ENCODE measurements around the gene ASCC3.
A peak's percentile ranks its signal among the peaks of the same experiment; 100 is the strongest.
"Not testable (repeated sequence)": the region's sequence is repeated elsewhere in the genome, so short reads cannot be mapped to it uniquely, and the experiment has no call there.

ASCC3 gene

GRCh38 chr6:100803264-100804045 lies 77.7 kb downstream of the ASCC3 start:
- DNase-seq, result peak in 1 of 3 donors; percentile 9

GRCh38 chr6:100801036-100801435 lies 80.1 kb downstream of the ASCC3 start:
- no peak for DNase-seq

GRCh38 chr6:100796049-100796823 lies 84.9 kb downstream of the ASCC3 start:
- no peak for DNase-seq

- no peak for DNase-seq
Observed at GRCh38 chr6:100790084-100790483, 91.0 kb downstream of the ASCC3 start.

GRCh38 chr6:100785982-100786381 lies 95.1 kb downstream of the ASCC3 start:
- no peak for DNase-seq

GRCh38 chr6:100780648-100781047 lies 100.5 kb downstream of the ASCC3 start:
- no peak for DNase-seq

GRCh38 chr6:100775667-100776066 lies 105.5 kb downstream of the ASCC3 start:
- DNase-seq, result peak in 1 of 3 donors; percentile 2

- no peak for DNase-seq
Observed at GRCh38 chr6:100774681-100775080, 106.4 kb downstream of the ASCC3 start.

GRCh38 chr6:100768816-100769351 lies 112.2 kb downstream of the ASCC3 start:
- DNase-seq, result no peak

GRCh38 chr6:100763617-100764241 lies 117.4 kb downstream of the ASCC3 start:
- DNase-seq, result no peak

- DNase-seq, result no peak
Observed at GRCh38 chr6:100761841-100762240, 119.3 kb downstream of the ASCC3 start.

GRCh38 chr6:100758386-100758785 lies 122.7 kb downstream of the ASCC3 start:
- not testable (repeated sequence) for DNase-seq

- no peak for DNase-seq
Observed at GRCh38 chr6:100753421-100753820, 127.7 kb downstream of the ASCC3 start.

- no peak for DNase-seq
Observed at GRCh38 chr6:100751590-100751989, 129.5 kb downstream of the ASCC3 start.

- DNase-seq, result no peak
Observed at GRCh38 chr6:100745419-100746041, 135.6 kb downstream of the ASCC3 start.

- DNase-seq, result no peak
Observed at GRCh38 chr6:100740439-100740838, 140.7 kb downstream of the ASCC3 start.

GRCh38 chr6:100737720-100738119 lies 143.4 kb downstream of the ASCC3 start:
- DNase-seq, result not testable (repeated sequence)

GRCh38 chr6:100731411-100731810 lies 149.7 kb downstream of the ASCC3 start:
- no peak for DNase-seq

- DNase-seq, result no peak
Observed at GRCh38 chr6:100730001-100730980, 150.8 kb downstream of the ASCC3 start.

- DNase-seq, result no peak
Observed at GRCh38 chr6:100726666-100727065, 154.5 kb downstream of the ASCC3 start.

- DNase-seq, result no peak
Observed at GRCh38 chr6:100724696-100725095, 156.4 kb downstream of the ASCC3 start.

- no peak for DNase-seq
Observed at GRCh38 chr6:100724222-100724621, 156.9 kb downstream of the ASCC3 start.

Measured in suppressor macrophage treated with lipopolysaccharide for 1 hour (primary cell).